GM12878 (cell line): Measurements from ENCODE around the gene MLN. TPM values are rescaled to one million over a fixed set of nuclear protein-coding genes. Genes with fewer than 3 reads are reported as not detected.
A peak's percentile ranks its signal among the peaks of the same experiment; 100 is the strongest.

Experiments used
- ATAC-seq: fragments of 200-7000 bp; cut with Tn5 transposase; 3 replicates; pipeline ENCODE4 v1.9.1; 2020; ENCODE audit warnings: mild to moderate bottlenecking, moderate library complexity
- BruUV-seq: library from RNA; stranded (reverse); fragments of 400-500 nt; replicated peaks from 2 replicates; lab custom pipeline; 2021; lab: Mats Ljungman, UMichigan
- CTCF ChIA-PET: fragments of 300-600 bp; sonication (Branson Sonifier 250); formaldehyde crosslinking; extraction: SDS; loops from one replicate; lab custom pipeline; 2021; ENCODE audit warnings: inconsistent platforms; lab: Yijun Ruan, JAX
- POLR2A ChIA-PET: fragments of 350-600 bp; formaldehyde crosslinking; extraction: SDS; loops from one replicate; lab custom pipeline; 2021; ENCODE audit warnings: inconsistent platforms; lab: Charles Lee
- RAD21 ChIA-PET: fragments of 300-600 bp; sonication (Branson Sonifier 250); formaldehyde crosslinking; loops from one replicate; lab custom pipeline; 2023; ENCODE audit warnings: antibody characterized with exemption; ENCODE audit not compliant: unreplicated experiment; lab: Charles Lee
- SMC1A ChIA-PET: fragments of 300-600 bp; sonication (Branson Sonifier 250); formaldehyde crosslinking; loops from one replicate; lab custom pipeline; 2023; ENCODE audit not compliant: unreplicated experiment, uncharacterized antibody; lab: Charles Lee
- DNase-seq: peaks from one replicate; pipeline ENCODE4 v3.0.0-alpha.2; 2011; ENCODE audit warnings: low read depth, low spot score
- FAIRE-seq: peaks from 3 replicates; lab custom pipeline; 2011; peaks lifted over from hg19 to GRCh38; lab: Jason Lieb, UNC
- H2AFZ ChIP-seq: 2 replicates; pipeline ENCODE4 v1.6.0; 2011; ENCODE audit warnings: low read depth, low read length, control low read depth; ENCODE audit not compliant: control insufficient read depth
- H3K27ac ChIP-seq: 2 replicates; pipeline ENCODE4 v1.5.1; 2011; ENCODE audit warnings: control low read depth; ENCODE audit not compliant: control insufficient read depth, insufficient read depth
- H3K27me3 ChIP-seq, 2 experiments: replicated peaks in 1 of 2; 2 replicates each; pipeline versions ENCODE4 v1.6.0 to v1.6.1; 2011; ENCODE audit warnings: low read length in 1 of 2; ENCODE audit not compliant: control insufficient read depth in 2 of 2, insufficient read depth in 2 of 2
- H3K36me3 ChIP-seq, 2 experiments: 2 replicates each; pipeline ENCODE4 v1.5.1; 2011; ENCODE audit warnings: low read length in 1 of 2; ENCODE audit not compliant: control insufficient read depth in 2 of 2, insufficient read depth in 2 of 2
- H3K4me1 ChIP-seq: 2 replicates; pipeline ENCODE4 v1.6.1; 2011; ENCODE audit warnings: mild to moderate bottlenecking, low read length, moderate library complexity, mixed read lengths; ENCODE audit not compliant: control insufficient read depth, insufficient read depth
- H3K4me2 ChIP-seq: 2 replicates; pipeline ENCODE4 v1.6.0; 2011; ENCODE audit warnings: control low read depth; ENCODE audit not compliant: control insufficient read depth, insufficient read depth
- H3K4me3 ChIP-seq: fragments of 200-600 bp; sonication (generic); 2 replicates; pipeline ENCODE4 v1.5.1; 2016
- H3K79me2 ChIP-seq: 2 replicates; pipeline ENCODE4 v1.6.0; 2011; ENCODE audit warnings: low read length; ENCODE audit not compliant: control insufficient read depth, insufficient read depth
- H3K9ac ChIP-seq: 2 replicates; pipeline ENCODE4 v1.8.0; 2011; ENCODE audit warnings: low read length, control low read depth, mixed read lengths; ENCODE audit not compliant: control insufficient read depth, insufficient read depth
- H3K9me3 ChIP-seq: replicated peaks from 3 replicates; pipeline ENCODE4 v1.5.1; 2011; ENCODE audit warnings: mild to moderate bottlenecking, low read length; ENCODE audit not compliant: control insufficient read depth, insufficient read depth
- H4K20me1 ChIP-seq: 2 replicates; pipeline ENCODE4 v1.6.0; 2011; ENCODE audit not compliant: control insufficient read depth, insufficient read depth
- CHD2 ChIP-seq: IDR thresholded peaks from 2 replicates; pipeline ENCODE4 v1.6.1; 2011; ENCODE audit warnings: low read depth, low read length, improper control_type of control experiment, borderline replicate concordance
- CTCF ChIP-seq, 3 experiments: IDR thresholded peaks in 2 of 3; conservative IDR thresholded peaks in 1 of 3; 2 replicates each; pipeline ENCODE4 v1.5.1; 2011; ENCODE audit warnings: low read depth in 3 of 3, low read length in 3 of 3, mild to moderate bottlenecking in 3 of 3, control low read depth in 2 of 3, moderate library complexity in 2 of 3, inconsistent platforms in 1 of 3, mixed read lengths in 1 of 3; ENCODE audit not compliant: control insufficient read depth in 2 of 3, insufficient read depth in 1 of 3; ENCODE audit errors: extremely low read depth in 1 of 3
- EED ChIP-seq: sonication (generic); IDR thresholded peaks from 2 replicates; pipeline ENCODE4 v1.6.1; 2016; ENCODE audit warnings: antibody characterized with exemption, low read depth
- JUND ChIP-seq: IDR thresholded peaks from 2 replicates; pipeline ENCODE4 v1.6.1; 2012; ENCODE audit warnings: low read depth, mild to moderate bottlenecking, low read length, improper control_type of control experiment, moderate library complexity
- KLF5 ChIP-seq: fragments of 450-650 bp; IDR thresholded peaks from 2 replicates; pipeline ENCODE4 v1.6.1; 2014; ENCODE audit warnings: mild to moderate bottlenecking; ENCODE audit not compliant: partially characterized antibody
- NFYB ChIP-seq: IDR thresholded peaks from 2 replicates; pipeline ENCODE4 v1.6.1; 2011; ENCODE audit warnings: low read depth, mild to moderate bottlenecking, low read length, improper control_type of control experiment, moderate library complexity; ENCODE audit not compliant: insufficient read depth
- PKNOX1 ChIP-seq: fragments of 450-650 bp; IDR thresholded peaks from 2 replicates; pipeline ENCODE4 v1.6.1; 2016; ENCODE audit warnings: mild to moderate bottlenecking
- RAD21 ChIP-seq: IDR thresholded peaks from 2 replicates; pipeline ENCODE4 v1.6.1; 2011; ENCODE audit warnings: mild to moderate bottlenecking, low read depth, low read length, moderate library complexity; ENCODE audit not compliant: insufficient read depth
- SUZ12 ChIP-seq: fragments of 200-600 bp; sonication (generic); IDR thresholded peaks from one replicate; pipeline ENCODE4 v1.6.1; 2018; ENCODE audit warnings: antibody characterized with exemption, mild to moderate bottlenecking; ENCODE audit not compliant: unreplicated experiment
- TCF12 ChIP-seq: IDR thresholded peaks from 2 replicates; pipeline ENCODE4 v1.6.1; 2011; ENCODE audit warnings: low read depth, mild to moderate bottlenecking, low read length
- TCF3 ChIP-seq: IDR thresholded peaks from 2 replicates; pipeline ENCODE4 v1.6.1; 2012; ENCODE audit warnings: low read depth, mild to moderate bottlenecking, low read length, borderline replicate concordance; ENCODE audit not compliant: insufficient read depth
- ZBTB40 ChIP-seq: fragments of 450-650 bp; IDR thresholded peaks from 2 replicates; pipeline ENCODE4 v1.6.1; 2016; ENCODE audit warnings: mild to moderate bottlenecking, moderate library complexity, borderline replicate concordance
- WGBS: methylation state at CpG from one replicate; pipeline ENCODE4 v1.1.6; 2016; ENCODE audit warnings: low lambda C conversion rate; ENCODE audit not compliant: insufficient replicate concordance, insufficient coverage; ENCODE audit errors: missing lambda C conversion rate; 5-methylcytosine and 5-hydroxymethylcytosine counted together
- in situ Hi-C: fragments of 300-500 bp; cut with MboI; formaldehyde crosslinking; loops from 9 replicates; pipeline ENCODE4 v1.14.3; 2018; ENCODE audit warnings: mixed read lengths
- intact Hi-C: fragments of 100-400 bp; cut with micrococcal nuclease; formaldehyde crosslinking; loops from one replicate; pipeline ENCODE4 v1.14.2; 2022; ENCODE audit not compliant: unreplicated experiment
- polyA plus RNA-seq, 11 experiments: library from polyadenylated mRNA; depleted of rRNA in 4 of 11; unstranded in 6 of 11; stranded (reverse) in 5 of 11; fragments of >200 nt; fragmentation: Nextera tagmentation in 4 of 11; fragmentation: Illumina TruSeq in 1 of 11; extraction: Ambion mirVana in 4 of 11; extraction: Trizol in 1 of 11; gene quantifications; 1 replicate in 1 of 11; 2 replicates in 10 of 11; pipeline versions ENCODE4 v1.2.1 to v1.2.3, GENCODE V29; 2011 to 2016; ENCODE audit warnings: inconsistent platforms in 2 of 11, missing spikeins in 2 of 11, low read depth in 1 of 11
- total RNA-seq, 4 experiments: library from RNA; depleted of rRNA in 3 of 4; stranded (reverse); fragments of >200 nt in 3 of 4; fragmentation: Illumina TruSeq in 1 of 4; extraction: Trizol in 1 of 4; gene quantifications; 2 replicates each; pipeline versions ENCODE4 v1.2.1 to v1.2.3, GENCODE V29; 2013 to 2021

MLN gene
- total and polyA plus RNA-seq, 10 of the 15 experiments (the other 5 are each of a cell fraction or from before 2014, with no cell fraction given), result not detected

GRCh38 chr6:33769248-33769821, 34.5 kb downstream of the MLN start (continued):
- no peak for TF ChIP-seq ZBTB40
- TF ChIP-seq KLF5, result no peak
- TF ChIP-seq CHD2, result no peak
- TF ChIP-seq EED, result no peak
- TF ChIP-seq SUZ12, result no peak

GRCh38 chr6:33768644-33769120, 35.1 kb downstream of the MLN start:
- FAIRE-seq, result peak; percentile 7
- TF ChIP-seq CTCF (IDR thresholded peaks at IDR 0.05 in 2 of 3, conservative IDR thresholded peaks at IDR 0.05 in 1 of 3; ENCODE audit: control insufficient read depth in 2 of 3, extremely low read depth in 1 of 3, insufficient read depth in 1 of 3, low read depth in 3 of 3, low read length in 3 of 3) (peak; percentile 61 to 94 (median 78)), TCF3 (no peak), NFYB (no peak), RAD21 (peak; percentile 70), PKNOX1 (peak; percentile 10; the same call in 1 of the 2 replicates), JUND (no peak), TCF12 (no peak)

More at GRCh38 chr6:33768644-33769120, 35.1 kb downstream of the MLN start:
- SMC1A ChIA-PET, result interaction anchor here (1.5 kb wide), 1 partner anchor 57 kb away, joined by 3 read pairs; the partner anchor contains the start of gene UQCC2
- no peak for DNase-seq
- no peaks in the 10 kb centered on the region; the same call in 1 of the 2 replicates for H3K4me1 ChIP-seq
- intact Hi-C loops, result no loop called here
- no peaks in the 10 kb centered on the region; a peak in 1 of 4 replicates for H3K36me3 ChIP-seq
- ATAC-seq, result peak; percentile 91
- no peak overlapping the region for H3K27ac ChIP-seq
- WGBS, result under 1% methylated on average over 7 of the region's 7 CpGs
- CTCF ChIA-PET, result interaction anchor here (0.6 to 5.9 kb wide), 11 partner anchors 11 to 416 kb away, joined by 3 to 49 read pairs (median 4); partner anchors contain the start of gene UQCC2
- no peaks in the 10 kb centered on the region for H3K79me2 ChIP-seq
- H3K9ac ChIP-seq, result no peak overlapping the region
- no peaks in the 10 kb centered on the region; a peak in 1 of 4 replicates for H3K27me3 ChIP-seq
- no peaks in the 10 kb centered on the region for H3K9me3 ChIP-seq
- RAD21 ChIA-PET, result interaction anchor here (4.6 kb wide), 1 partner anchor 259 kb away, joined by 25 read pairs; no protein-coding TSS in a partner anchor
- no peak overlapping the region for H3K4me2 ChIP-seq
- BruUV-seq, result no TSS peak
- no peaks in the 10 kb centered on the region for H4K20me1 ChIP-seq
- H2AFZ ChIP-seq, result no peak overlapping the region
- in situ Hi-C loops, result loop anchor here (5.0 kb wide), 1 partner anchor 389 kb away; no protein-coding TSS in a partner anchor
- POLR2A ChIA-PET, result no interaction called here
- no peak overlapping the region for H3K4me3 ChIP-seq
